ENCODE results near the gene TMEM245.
"Not testable (repeated sequence)": the region's sequence is repeated elsewhere in the genome, so short reads cannot be mapped to it uniquely, and the experiment has no call there.

TMEM245 gene

DNA sequence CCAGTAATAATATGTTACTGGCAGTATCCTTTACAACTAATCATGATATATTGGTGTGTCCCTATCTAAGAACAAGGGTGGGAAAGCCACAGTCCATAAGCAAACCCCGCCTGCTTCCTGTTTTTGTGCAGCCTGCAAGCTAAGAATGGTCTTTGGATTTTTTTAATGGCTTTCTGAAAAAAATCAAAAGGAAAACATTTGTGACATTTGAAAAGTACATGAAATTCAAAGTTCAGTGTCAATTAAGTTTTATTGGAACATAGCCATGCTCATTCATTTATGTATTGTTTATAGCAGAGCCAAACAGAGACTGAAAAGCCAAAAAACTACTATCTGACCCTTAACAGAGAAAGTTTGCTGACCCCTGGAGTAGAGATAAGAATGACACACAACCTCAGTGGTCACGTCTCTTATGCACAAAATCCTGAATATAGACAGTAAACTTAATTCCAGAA lies 12.8 kb upstream of the TMEM245 start:
- no peak for DNase-seq

DNA sequence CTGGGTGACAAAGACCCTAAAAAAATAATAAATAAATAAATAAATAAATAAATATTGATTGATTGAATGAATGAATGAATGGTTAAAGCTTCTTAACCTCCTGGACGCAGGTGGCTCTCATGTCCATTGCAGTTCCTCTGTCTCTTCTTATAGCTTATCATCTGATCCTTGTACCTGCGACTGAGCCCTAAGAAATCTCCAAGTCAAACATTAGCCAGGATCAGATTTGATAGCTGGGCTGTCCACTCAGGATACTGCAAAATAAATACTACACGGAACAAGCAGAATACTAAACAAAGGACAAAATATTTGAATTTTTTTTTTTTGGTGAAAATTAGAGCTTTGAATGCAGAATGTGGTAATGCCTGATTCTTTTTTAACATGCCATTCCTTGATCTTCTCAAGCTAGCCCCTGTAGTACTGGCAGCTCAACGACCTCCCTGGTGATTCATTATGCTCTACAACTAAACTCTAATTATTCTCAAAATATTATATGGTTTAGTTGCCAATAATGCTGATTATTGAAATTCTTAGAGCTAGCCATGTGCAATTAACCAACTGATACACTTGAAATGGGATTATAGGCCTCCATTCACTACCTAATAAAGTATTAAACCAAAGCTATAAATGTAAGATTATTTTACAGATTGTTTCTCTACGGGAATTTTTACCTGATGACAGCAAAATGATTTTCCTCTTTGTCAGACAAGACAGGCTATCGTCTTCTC lies 9.9 kb upstream of the TMEM245 start:
- no peak for DNase-seq

DNA sequence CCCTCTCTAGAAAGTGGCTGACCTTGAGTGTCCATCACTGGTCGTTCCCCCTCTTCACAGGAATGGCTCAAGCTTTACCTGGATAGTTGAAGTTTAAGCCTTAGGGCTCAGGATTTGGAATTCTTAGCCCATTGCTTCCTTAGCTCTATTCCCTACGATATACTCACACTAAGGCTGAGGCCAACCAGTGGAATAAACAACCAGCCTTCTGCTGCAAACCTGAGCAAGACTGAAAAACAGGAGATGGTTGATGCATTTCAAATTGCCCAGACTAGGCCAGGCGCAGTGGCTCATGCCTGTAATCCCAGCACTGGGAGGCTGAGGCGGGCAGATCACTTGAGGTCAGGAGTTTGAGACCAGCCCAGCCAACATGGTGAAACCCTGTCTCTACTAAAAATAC lies 6.9 kb upstream of the TMEM245 start:
- not testable (repeated sequence) for DNase-seq

DNA sequence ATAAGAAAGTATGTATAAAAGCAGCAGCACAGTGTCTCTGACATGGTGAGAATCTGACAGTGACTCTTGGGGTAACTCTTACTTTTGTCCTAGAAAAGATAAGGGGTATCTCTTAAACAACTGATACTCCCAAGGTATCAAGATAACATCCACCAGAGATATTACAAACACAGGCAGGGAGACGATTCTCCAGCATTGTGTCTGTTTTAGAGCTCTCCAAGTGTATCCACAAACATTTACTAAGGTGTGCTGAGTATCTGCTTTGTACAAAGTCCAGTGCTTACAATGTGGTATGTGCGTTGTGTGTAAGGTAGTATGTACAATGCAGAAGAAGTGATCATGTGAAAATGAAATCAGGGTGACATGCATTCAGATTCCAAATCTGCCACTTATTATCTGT lies 4.4 kb upstream of the TMEM245 start:
- DNase-seq: no peak

DNA sequence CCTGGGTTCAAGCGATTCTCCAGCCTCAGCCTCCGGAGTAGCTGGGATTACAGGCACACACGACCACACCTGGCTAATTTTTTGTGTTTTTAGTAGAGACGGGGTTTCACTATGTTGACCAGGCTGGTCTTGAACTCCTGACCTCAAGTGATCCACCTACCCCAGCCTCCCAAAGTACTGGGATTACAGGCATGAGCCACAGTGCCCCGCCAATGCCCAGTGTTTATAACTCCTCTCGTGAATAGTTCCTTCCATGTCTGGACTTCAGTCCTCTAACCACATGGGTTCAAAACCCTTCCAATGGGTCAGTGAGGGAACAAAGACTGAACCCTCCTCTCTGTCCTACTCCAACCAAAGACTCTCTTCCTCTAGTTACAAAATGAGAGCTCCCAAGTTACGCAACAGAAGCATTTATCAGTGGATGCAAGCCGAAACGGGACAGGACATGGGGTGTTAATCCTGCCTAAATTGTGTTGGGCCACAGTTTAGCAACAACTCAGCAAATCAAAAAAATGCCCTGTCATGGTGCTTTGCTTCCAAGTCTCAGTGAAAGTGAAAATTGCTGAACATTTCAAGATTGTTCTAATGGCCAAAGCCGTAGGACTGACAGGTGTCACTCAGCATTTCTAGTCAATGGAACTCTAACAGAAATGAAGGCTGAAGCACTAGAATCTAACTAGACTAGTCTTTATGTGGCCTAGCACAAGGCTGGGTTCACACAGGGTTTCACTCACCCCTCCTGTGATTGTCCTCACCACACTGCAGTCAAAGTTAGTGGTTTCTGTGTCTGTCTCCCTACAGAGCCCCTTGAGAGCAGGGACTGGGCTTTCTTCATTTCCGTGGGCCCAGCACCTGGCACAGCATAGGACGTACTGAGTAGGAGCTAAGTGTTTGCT lies 3.2 kb upstream of the TMEM245 start:
- no peak for DNase-seq

DNA sequence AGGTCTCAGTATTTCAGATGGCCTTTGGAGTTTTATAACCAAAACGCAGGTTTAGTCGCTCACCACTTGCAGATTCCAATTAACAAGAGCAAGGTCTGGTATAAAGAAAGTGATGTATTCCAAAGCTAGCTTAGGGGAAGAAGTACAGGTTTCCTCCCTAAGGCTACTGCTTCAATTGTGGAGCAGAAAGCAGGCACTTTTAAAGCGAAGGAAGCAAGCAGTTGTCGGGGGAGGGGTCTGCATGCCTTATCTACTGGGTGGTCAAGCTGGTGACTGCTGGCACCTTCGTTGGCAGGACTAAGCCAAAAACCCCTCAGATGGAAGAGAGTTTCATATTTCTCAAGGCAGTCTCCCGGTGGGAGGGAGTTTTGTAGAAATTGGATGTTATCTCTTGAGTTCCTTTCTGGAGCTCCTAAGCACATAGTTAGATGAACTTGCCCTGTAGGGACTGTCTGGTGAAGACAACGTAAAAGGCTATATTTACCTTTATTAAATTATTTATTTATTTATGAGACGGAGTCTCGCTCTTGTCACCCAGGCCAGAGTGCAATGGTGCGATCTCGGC lies 1.6 kb upstream of the TMEM245 start:
- DNase-seq: no peak

- DNase-seq: no peak
These were observed 550 bp upstream of the TMEM245 start for GRCh38 chr9:109120204-109120789.

GRCh38 chr9:109118808-109119438 lies 824 bp downstream of the TMEM245 start:
- DNase-seq: no peak

DNA sequence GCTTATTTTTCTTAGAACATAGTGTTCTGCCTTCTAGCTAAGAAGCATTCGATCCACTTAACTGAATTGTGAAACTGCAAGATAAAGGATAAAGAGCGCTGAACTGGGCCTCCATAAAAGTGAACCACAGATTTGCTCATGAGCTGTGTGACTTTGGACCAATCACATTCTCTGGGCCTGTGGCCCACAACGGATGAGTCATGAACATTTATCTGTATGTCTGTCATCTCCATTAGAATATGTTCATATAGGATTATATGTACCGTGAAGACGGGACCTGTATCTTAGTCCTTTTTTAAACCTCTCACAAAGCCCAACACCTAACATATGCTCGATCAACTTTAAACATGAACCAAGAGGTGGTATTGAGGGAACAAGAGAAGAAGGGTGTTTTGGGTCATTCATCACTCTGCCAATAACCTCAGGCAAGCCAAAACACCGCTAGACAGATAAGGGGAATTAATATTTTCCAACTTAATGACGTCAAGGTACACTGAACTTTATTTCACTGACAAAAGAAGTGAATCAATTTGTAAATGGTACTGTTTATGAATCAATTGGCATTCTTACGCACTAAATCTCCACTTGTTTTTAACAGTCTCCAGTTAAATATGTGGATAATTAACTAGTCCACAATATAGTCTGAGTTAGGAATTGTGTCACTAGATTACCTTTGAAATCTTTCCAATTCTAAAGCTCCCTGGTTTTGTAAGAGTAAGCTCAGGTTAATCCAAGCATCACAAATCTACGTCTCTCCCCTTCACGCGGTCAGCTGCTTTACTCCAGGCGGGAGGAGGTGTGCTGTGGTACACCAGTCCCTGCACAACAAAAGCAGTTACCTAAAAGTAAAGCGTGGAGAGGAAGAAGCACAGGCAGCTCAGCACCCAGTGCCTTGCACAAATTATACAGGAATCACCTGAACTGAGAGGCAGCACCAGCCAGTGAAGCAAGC lies 1.6 kb downstream of the TMEM245 start:
- DNase-seq: no peak

DNA sequence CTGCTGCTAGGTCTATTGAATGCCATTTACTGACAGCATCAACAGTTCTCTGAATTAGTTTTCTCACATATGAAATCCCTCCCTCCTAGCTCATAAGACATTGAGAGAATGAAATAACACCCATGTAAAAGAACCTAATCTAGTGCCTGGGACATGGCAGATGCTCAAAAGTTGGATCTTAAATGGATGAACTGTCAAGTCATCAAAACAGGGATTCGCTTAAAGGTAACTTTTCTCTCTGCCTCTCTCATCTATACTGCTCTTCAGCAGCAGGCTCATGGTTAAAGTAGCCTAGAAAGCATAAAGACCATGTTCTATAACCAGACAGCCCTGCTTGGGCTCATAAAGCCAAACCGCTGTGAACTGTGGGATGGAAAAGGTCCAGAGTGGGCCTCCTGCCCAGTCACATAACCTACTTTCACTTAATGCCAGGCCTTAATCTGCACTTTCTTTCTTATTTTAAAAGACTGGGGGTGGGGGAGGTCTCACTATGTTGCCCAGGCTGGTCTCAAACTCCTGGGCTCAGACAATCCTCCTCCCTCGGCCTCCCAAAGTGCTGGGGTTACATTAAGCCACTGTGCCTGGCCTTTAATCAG lies 3.7 kb downstream of the TMEM245 start:
- DNase-seq: no peak

GRCh38 chr9:109114670-109115069 lies 5.1 kb downstream of the TMEM245 start:
- DNase-seq: no peak

DNA sequence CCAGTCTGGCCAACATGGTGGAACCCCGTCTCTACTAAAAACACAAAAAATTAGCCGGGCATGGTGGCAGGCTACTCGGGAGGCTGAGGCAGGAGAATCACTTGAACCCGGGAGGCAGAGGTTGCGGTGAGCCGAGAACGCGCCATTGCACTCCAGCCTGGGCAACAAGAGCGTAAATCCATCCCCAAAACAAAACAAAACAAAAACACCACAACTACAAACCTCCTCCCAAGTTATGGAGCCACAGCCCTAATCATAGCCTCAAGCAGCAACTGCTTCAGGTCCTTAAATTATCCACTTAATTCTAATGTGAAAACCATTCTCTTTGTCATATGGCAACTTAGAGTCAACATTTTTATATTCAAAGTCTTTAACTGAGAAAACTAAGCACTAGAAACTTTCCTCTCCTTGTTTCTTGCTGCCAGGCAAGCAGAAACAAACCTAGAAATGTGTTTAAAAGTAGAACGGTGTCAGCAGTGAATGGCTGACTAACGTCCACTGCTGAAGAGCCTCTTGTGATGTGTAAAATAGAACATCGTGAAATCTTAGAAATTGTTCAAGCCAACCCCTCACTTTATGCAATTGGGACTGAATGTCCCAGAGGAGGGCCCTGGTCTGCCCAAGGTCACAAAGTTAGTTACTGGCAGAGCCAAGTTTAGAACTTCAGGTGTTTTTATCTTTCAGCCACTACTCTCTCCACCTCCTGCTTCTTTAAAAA lies 5.7 kb downstream of the TMEM245 start:
- DNase-seq: no peak

GRCh38 chr9:109113254-109113653 lies 6.5 kb downstream of the TMEM245 start:
- DNase-seq: no peak

DNA sequence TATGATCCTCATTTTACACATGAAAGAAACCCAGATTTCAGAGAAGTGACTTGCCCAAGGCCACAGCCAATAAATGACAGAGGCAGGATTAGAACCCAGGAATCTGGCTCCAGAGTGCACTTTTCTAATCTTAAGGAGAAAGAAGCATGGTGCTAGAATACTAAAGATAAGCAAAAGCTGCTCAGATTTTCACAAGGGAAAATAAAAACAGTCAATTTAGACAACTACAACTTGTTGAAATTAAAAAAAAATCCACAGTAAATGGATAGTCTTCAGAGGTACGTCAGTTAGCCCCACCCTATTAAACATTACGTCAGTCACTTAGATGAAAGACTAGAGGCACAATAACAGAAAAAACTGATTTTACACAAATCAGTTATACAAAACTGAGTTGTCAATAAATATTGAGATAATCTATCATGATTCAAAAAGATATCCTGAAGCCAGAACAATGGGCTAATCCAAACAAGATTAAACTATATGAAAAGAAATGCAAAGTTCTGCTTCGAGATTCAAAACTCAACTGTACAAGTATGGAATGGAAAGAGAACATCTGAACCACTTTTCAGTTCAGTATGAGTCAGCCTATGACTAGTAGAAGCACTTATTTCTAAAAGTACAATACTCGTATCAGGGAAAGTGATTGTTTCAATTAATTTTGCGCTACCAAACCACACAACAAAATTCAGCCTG lies 9.3 kb downstream of the TMEM245 start:
- no peak for DNase-seq

DNA sequence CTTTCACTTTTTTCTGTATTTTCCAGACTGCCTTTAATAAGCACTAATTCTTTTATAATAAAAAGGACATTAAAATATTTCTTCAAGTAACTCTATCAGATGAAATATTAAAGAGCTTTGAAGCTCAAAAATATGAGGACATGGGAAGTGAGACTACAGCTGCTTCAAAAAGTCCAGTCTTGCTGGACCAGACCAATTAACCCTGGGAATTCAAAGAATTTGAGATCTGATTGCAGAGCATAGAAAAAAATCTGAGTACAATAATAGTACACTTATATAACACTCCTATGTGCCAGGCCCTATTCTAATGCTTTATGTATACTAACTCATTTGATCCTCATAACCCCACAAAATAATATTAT lies 9.8 kb downstream of the TMEM245 start:
- DNase-seq: no peak

DNA sequence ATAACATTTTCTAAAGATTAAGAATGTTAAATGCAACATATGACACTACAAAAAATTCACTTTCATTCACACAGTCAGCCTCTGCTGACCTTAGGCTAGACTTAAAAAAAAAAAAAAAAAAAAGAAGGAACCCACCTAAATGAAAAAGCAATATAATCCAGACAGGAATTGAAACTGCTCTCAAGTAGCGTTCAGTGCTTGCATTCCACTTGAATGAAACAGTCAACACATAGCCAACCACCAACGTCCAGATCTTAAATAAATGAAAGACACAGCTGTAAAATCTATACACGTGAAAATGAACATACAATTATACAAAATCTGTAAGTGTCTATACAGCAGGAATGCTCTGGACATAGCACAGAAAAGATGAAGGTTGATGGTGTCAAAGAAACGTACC lies 11.4 kb downstream of the TMEM245 start:
- no peak for DNase-seq

DNA sequence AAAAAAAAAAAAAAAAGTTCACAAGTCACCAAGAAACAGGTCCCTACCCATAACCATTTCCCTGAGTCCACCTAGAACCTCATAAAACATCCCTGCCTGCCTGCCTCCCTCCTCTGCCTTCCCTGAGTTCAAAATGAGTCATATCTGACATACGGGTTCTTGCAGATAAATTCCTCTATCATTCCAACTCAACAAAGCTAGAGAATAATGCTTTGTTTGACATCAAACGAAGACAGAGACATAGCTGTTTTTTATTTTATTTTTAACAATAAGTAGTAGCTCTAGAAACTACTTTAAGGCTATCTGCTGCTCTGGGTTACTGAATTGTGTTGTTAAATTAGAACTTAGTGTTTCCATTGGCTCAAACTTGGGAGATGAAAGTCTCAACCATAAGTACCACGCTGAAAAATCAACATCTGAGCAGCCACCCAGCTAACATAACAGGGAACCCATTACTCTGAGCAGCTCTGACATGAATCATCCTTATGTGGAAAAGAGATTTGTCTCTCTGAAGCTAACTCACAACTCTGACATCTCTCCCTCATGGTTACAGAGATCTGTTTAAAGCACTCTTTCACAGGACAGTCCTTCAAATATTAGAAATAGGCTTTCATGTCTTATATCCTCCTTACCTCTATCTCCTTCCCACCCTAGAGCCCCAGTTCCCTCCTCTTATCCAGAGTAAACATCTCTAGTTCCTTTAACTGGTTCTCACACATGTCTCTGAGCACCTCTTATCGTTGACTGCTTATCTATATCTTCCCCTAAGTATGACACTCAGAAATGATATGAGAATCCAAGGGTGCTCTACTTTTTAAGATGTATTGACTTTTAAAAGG lies 12.1 kb downstream of the TMEM245 start:
- DNase-seq: no peak

GRCh38 chr9:109101810-109102209 lies 17.9 kb downstream of the TMEM245 start:
- DNase-seq: no peak

DNA sequence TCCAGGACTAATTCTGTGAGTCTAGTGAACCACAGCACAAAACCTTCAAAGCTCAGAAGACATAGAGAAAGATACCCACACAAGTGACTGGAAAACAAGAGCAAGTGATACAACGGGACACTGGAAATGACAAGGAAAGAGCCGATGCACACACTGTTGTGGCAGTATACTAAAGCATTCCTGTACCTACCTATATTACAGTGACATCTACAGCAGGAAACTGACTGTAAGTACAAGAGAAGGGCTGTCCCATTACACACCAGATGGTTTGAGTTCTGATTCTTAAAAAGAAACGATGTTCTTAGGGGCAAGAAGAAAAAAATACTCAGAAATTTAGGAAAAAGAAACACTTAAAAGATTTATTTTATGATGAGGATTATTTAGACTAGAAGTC lies 18.5 kb downstream of the TMEM245 start:
- DNase-seq: no peak
